Prostate gland (tissue), 2 donors: ENCODE data around the gene CELF1.

Experiments used
- CTCF ChIP-seq, 4 experiments: fragments of 200-600 bp in 2 of 4; fragments of 450-650 bp in 2 of 4; sonication (generic) in 2 of 4; IDR thresholded peaks; 1 replicate in 3 of 4; 2 replicates in 1 of 4; pipeline ENCODE4 v1.5.1; 2016 to 2019; ENCODE audit warnings: antibody characterized with exemption in 4 of 4, mild to moderate bottlenecking in 2 of 4, moderate library complexity in 2 of 4
- POLR2A ChIP-seq: fragments of 450-650 bp; IDR thresholded peaks from one replicate; pipeline ENCODE4 v1.6.1; 2016; ENCODE audit warnings: antibody characterized with exemption, mild to moderate bottlenecking

- TF ChIP-seq CTCF (IDR thresholded peaks at IDR 0.05) (no peak), POLR2A (no peak)
Observed at GRCh38 chr11:47503227-47503626, 49.7 kb downstream of the CELF1 start.
